H9 (cell line): Measurements from ENCODE around the gene PDE4B. TPM values are rescaled to one million over a fixed set of nuclear protein-coding genes. Genes with fewer than 3 reads are reported as not detected.

Source experiments
- DNase-seq: peaks from one replicate; pipeline ENCODE4 v3.0.0-alpha.2; 2017
- H2AFZ ChIP-seq: one replicate; pipeline ENCODE4 v1.6.1; 2013; ENCODE audit warnings: mild to moderate bottlenecking, low read length, control low read depth, moderate library complexity
- H2AK5ac ChIP-seq: 2 replicates; pipeline ENCODE4 v1.6.1; 2013; ENCODE audit warnings: low read length, control low read depth, mixed read lengths; ENCODE audit not compliant: insufficient read length
- H2BK120ac ChIP-seq: one replicate; pipeline ENCODE4 v1.6.1; 2013; ENCODE audit warnings: low read depth, mild to moderate bottlenecking, low read length, control low read depth, inconsistent platforms; ENCODE audit not compliant: poor library complexity, severe bottlenecking
- H2BK12ac ChIP-seq: 2 replicates; pipeline ENCODE4 v1.6.1; 2013; ENCODE audit warnings: low read length, control low read depth, mixed read lengths, low read depth; ENCODE audit not compliant: insufficient read length
- H2BK15ac ChIP-seq: 2 replicates; pipeline ENCODE4 v1.6.1; 2013; ENCODE audit warnings: low read depth, low read length, control low read depth
- H2BK20ac ChIP-seq: one replicate; pipeline ENCODE4 v1.6.1; 2013; ENCODE audit warnings: low read depth, mild to moderate bottlenecking, low read length, control low read depth, inconsistent platforms; ENCODE audit not compliant: poor library complexity, severe bottlenecking
- H2BK5ac ChIP-seq: 2 replicates; pipeline ENCODE4 v1.6.1; 2013; ENCODE audit warnings: low read length, control low read depth, mixed read lengths; ENCODE audit not compliant: insufficient read length
- H3K14ac ChIP-seq: 2 replicates; pipeline ENCODE4 v1.6.1; 2013; ENCODE audit warnings: low read length, control low read depth; ENCODE audit not compliant: insufficient read depth
- H3K18ac ChIP-seq: 2 replicates; pipeline ENCODE4 v1.6.1; 2013; ENCODE audit warnings: low read depth, mild to moderate bottlenecking, mixed read lengths, low read length, control low read depth; ENCODE audit not compliant: insufficient read length
- H3K23ac ChIP-seq: 2 replicates; pipeline ENCODE4 v1.6.1; 2013; ENCODE audit warnings: low read length, control low read depth, mixed read lengths, low read depth; ENCODE audit not compliant: insufficient read length
- H3K23me2 ChIP-seq: 2 replicates; pipeline ENCODE4 v1.6.1; 2013; ENCODE audit warnings: low read depth, mild to moderate bottlenecking, mixed read lengths, low read length, control low read depth; ENCODE audit not compliant: insufficient read length, poor library complexity, severe bottlenecking
- H3K27ac ChIP-seq: 2 replicates; pipeline ENCODE4 v1.5.1; 2013; ENCODE audit warnings: low read length, control low read depth, mixed read lengths, low read depth; ENCODE audit not compliant: insufficient read length
- H3K27me3 ChIP-seq: 2 replicates; pipeline ENCODE4 v1.6.1; 2013; ENCODE audit warnings: low read length, control low read depth, inconsistent platforms; ENCODE audit not compliant: insufficient read depth
- H3K4ac ChIP-seq: 2 replicates; pipeline ENCODE4 v1.6.1; 2013; ENCODE audit warnings: low read depth, mild to moderate bottlenecking, control low read depth, inconsistent platforms, low read length, moderate library complexity
- H3K4me1 ChIP-seq: 2 replicates; pipeline ENCODE4 v1.6.1; 2013; ENCODE audit warnings: low read length, control low read depth, inconsistent platforms; ENCODE audit not compliant: insufficient read depth
- H3K4me2 ChIP-seq: 2 replicates; pipeline ENCODE4 v1.6.1; 2013; ENCODE audit warnings: low read length, control low read depth, mixed read lengths; ENCODE audit not compliant: insufficient read length, insufficient read depth
- H3K56ac ChIP-seq: 2 replicates; pipeline ENCODE4 v1.6.1; 2013; ENCODE audit warnings: low read depth, mild to moderate bottlenecking, mixed read lengths, low read length, control low read depth; ENCODE audit not compliant: insufficient read length
- H3K79me1 ChIP-seq: 2 replicates; pipeline ENCODE4 v1.6.1; 2013; ENCODE audit warnings: low read depth, mild to moderate bottlenecking, moderate library complexity, low read length, control low read depth, inconsistent platforms; ENCODE audit not compliant: insufficient read depth, poor library complexity, severe bottlenecking
- H3K79me2 ChIP-seq: 2 replicates; pipeline ENCODE4 v1.6.1; 2013; ENCODE audit warnings: low read length, control low read depth, inconsistent platforms; ENCODE audit not compliant: insufficient read depth
- H3K9ac ChIP-seq: 2 replicates; pipeline ENCODE4 v1.6.1; 2013; ENCODE audit warnings: low read length, control low read depth, mixed read lengths; ENCODE audit not compliant: insufficient read length; ENCODE audit errors: extremely low read depth
- H3K9me3 ChIP-seq: one replicate; pipeline ENCODE4 v1.6.1; 2013; ENCODE audit warnings: low read depth, low read length, inconsistent platforms; ENCODE audit not compliant: control insufficient read depth
- H3T11ph ChIP-seq: one replicate; pipeline ENCODE4 v1.6.1; 2013; ENCODE audit warnings: mild to moderate bottlenecking, low read length, control low read depth, inconsistent platforms
- H4K20me1 ChIP-seq: one replicate; pipeline ENCODE4 v1.6.1; 2013; ENCODE audit not compliant: control insufficient read depth, insufficient read length, insufficient read depth
- H4K5ac ChIP-seq: 2 replicates; pipeline ENCODE4 v1.6.1; 2013; ENCODE audit warnings: low read depth, mild to moderate bottlenecking, mixed read lengths, low read length, control low read depth; ENCODE audit not compliant: insufficient read length
- H4K8ac ChIP-seq: replicated peaks from 2 replicates; pipeline ENCODE4 v1.6.1; 2013; ENCODE audit warnings: low read length, control low read depth, mixed read lengths, low read depth; ENCODE audit not compliant: insufficient read length
- H4K91ac ChIP-seq: 2 replicates; pipeline ENCODE4 v1.6.1; 2013; ENCODE audit warnings: low read depth, mild to moderate bottlenecking, moderate library complexity, mixed read lengths, low read length, control low read depth; ENCODE audit not compliant: insufficient read length
- H3K27ac Mint-ChIP-seq, 3 experiments: 2 replicates in 2 of 3; 3 replicates in 1 of 3; pipeline ENCODE4 v1.8.0; 2020 to 2021; ENCODE audit warnings: mixed read lengths in 3 of 3, mild to moderate bottlenecking in 1 of 3, moderate library complexity in 1 of 3
- H3K27me3 Mint-ChIP-seq: 2 replicates; pipeline ENCODE4 v1.8.0; 2021; ENCODE audit warnings: low read depth, mild to moderate bottlenecking, moderate library complexity, mixed read lengths
- H3K36me3 Mint-ChIP-seq, 3 experiments: 2 replicates in 2 of 3; 3 replicates in 1 of 3; pipeline ENCODE4 v1.8.0; 2020 to 2021; ENCODE audit warnings: low read depth in 3 of 3, mixed read lengths in 3 of 3; ENCODE audit not compliant: insufficient read depth in 1 of 3
- H3K4me1 Mint-ChIP-seq, 2 experiments: 2 replicates each; pipeline ENCODE4 v1.8.0; 2020; ENCODE audit warnings: mixed read lengths in 2 of 2
- H3K4me3 Mint-ChIP-seq, 2 experiments: 2 replicates in 1 of 2; 3 replicates in 1 of 2; pipeline ENCODE4 v1.8.0; 2020 to 2021; ENCODE audit warnings: mild to moderate bottlenecking in 2 of 2, mixed read lengths in 2 of 2, moderate library complexity in 1 of 2
- H3K9me3 Mint-ChIP-seq, 2 experiments: 2 replicates in 1 of 2; 3 replicates in 1 of 2; pipeline ENCODE4 v1.8.0; 2020; ENCODE audit warnings: mild to moderate bottlenecking in 2 of 2, mixed read lengths in 2 of 2, moderate library complexity in 1 of 2
- WGBS: extraction: QIAGEN DNeasy Blood & Tissue Kit; methylation state at CpG from one replicate; pipeline ENCODE4 v1.1.7; 2013; ENCODE audit warnings: missing lambda C conversion rate, low lambda C conversion rate, mixed read lengths; ENCODE audit not compliant: insufficient read length; ENCODE audit errors: extremely low coverage; 5-methylcytosine and 5-hydroxymethylcytosine counted together
- total RNA-seq: library from RNA; stranded (reverse); gene quantifications from 2 replicates; pipeline ENCODE4 v1.2.1, GENCODE V29; 2021
- TF ChIP-seq, protein P1 (sequence below): fragments of 200-600 bp; sonication (generic); conservative IDR thresholded peaks from 3 replicates; pipeline ENCODE4 v1.8.0; 2021; ENCODE audit warnings: antibody characterized with exemption, mild to moderate bottlenecking

Gene PDE4B
- total RNA-seq, 1 experiment from 2014 or later, result 19.8 TPM

GRCh38 chr1:66035616-66036245 is 243.0 kb downstream of the PDE4B start:
- Histone ChIP-seq H3K9ac (no peak overlapping the region), H3K14ac (no peak overlapping the region), H3K18ac (no peak overlapping the region), H3K4me1 (no peaks in the 10 kb centered on the region), H2BK12ac (no peak overlapping the region), H4K20me1 (no peaks in the 10 kb centered on the region), H3K27ac (no peak overlapping the region), H3K23me2 (no peaks in the 10 kb centered on the region), H3T11ph (no peak overlapping the region), H4K91ac (no peak overlapping the region), H3K79me1 (no peaks in the 10 kb centered on the region), H2AFZ (no peak overlapping the region), H2BK5ac (no peak overlapping the region), H3K23ac (no peak overlapping the region), H2BK15ac (no peak overlapping the region), H3K9me3 (no peaks in the 10 kb centered on the region), H2BK20ac (no peak overlapping the region), H3K56ac (no peak overlapping the region), H3K27me3 (no peaks in the 10 kb centered on the region), H2BK120ac (no peak overlapping the region), H4K8ac (no peak overlapping the region), H3K4me2 (no peak overlapping the region), H3K79me2 (no peaks in the 10 kb centered on the region), H3K4ac (no peak overlapping the region), H4K5ac (no peak overlapping the region), H2AK5ac (no peak overlapping the region)
- no peak for DNase-seq
- WGBS, result no CpG with 5 or more reads among the region's 1 CpG
- TF ChIP-seq, protein P1, sequence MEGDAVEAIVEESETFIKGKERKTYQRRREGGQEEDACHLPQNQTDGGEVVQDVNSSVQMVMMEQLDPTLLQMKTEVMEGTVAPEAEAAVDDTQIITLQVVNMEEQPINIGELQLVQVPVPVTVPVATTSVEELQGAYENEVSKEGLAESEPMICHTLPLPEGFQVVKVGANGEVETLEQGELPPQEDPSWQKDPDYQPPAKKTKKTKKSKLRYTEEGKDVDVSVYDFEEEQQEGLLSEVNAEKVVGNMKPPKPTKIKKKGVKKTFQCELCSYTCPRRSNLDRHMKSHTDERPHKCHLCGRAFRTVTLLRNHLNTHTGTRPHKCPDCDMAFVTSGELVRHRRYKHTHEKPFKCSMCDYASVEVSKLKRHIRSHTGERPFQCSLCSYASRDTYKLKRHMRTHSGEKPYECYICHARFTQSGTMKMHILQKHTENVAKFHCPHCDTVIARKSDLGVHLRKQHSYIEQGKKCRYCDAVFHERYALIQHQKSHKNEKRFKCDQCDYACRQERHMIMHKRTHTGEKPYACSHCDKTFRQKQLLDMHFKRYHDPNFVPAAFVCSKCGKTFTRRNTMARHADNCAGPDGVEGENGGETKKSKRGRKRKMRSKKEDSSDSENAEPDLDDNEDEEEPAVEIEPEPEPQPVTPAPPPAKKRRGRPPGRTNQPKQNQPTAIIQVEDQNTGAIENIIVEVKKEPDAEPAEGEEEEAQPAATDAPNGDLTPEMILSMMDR, result no peak
- no peaks in the 10 kb centered on the region for H3K36me3 Mint-ChIP-seq
- no peak overlapping the region for H3K27ac Mint-ChIP-seq
- no peak overlapping the region for H3K4me3 Mint-ChIP-seq
- H3K4me1 Mint-ChIP-seq, result peaks cover 5 to 9% of the 10 kb centered on the region in 2 experiments; a peak in 3 of 4 replicates
- peaks cover 2% of the 10 kb centered on the region; the same call in 1 of the 2 replicates for H3K27me3 Mint-ChIP-seq
- no peaks in the 10 kb centered on the region for H3K9me3 Mint-ChIP-seq
